ENCODE measurements around the gene BBX.
A peak's percentile ranks its signal among the peaks of the same experiment; 100 is the strongest.

The BBX gene

DNA sequence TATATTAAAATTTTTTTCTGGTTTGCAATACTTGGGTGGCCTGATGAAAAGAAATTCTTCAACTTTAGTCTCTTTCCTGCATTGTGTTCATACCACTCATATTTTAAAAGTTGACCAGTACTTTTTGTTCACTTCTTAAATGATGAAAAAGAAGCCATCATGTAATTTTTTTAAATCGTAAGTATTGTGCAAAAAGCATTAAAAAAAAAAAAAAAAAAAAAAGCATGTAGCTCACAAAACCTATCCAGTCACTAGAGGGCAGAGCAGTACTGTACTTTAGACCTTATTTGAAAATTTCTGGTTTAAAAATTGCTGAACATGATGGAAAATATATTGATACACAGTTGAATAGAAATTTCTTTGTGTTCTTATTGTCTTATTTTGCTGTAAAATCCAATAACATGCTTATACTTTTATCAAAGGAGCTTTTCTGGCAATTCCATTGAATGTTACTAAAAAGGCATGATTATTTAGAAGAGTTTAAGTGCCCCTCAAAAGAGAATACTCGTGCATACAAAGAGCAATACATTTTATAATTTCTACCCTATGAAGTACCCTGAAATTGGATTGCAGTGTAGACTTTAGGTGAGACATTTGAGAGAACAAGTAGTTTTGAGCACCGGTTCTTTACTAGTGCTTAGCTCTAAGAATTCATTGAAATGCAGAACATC lies 137.7 kb downstream of the BBX start:
- peak; percentile 41 for ATAC-seq (replicated peaks)
- peaks cover 4% of the 10 kb centered on the region for H3K36me3 Mint-ChIP-seq (ENCODE audit: insufficient read depth)
- no peak overlapping the region for H3K4me3 Mint-ChIP-seq
- DNase-seq = peak in 1 of 3 experiments; percentile 4
- H3K4me1 Mint-ChIP-seq (ENCODE audit: low read depth in 2 of 2) = peaks cover 9 to 32% of the 10 kb centered on the region in 2 donors
- no peak overlapping the region for H3K27ac Mint-ChIP-seq
- H3K27me3 Mint-ChIP-seq = no peaks in the 10 kb centered on the region
- no peaks in the 10 kb centered on the region for H3K9me3 Mint-ChIP-seq

DNA sequence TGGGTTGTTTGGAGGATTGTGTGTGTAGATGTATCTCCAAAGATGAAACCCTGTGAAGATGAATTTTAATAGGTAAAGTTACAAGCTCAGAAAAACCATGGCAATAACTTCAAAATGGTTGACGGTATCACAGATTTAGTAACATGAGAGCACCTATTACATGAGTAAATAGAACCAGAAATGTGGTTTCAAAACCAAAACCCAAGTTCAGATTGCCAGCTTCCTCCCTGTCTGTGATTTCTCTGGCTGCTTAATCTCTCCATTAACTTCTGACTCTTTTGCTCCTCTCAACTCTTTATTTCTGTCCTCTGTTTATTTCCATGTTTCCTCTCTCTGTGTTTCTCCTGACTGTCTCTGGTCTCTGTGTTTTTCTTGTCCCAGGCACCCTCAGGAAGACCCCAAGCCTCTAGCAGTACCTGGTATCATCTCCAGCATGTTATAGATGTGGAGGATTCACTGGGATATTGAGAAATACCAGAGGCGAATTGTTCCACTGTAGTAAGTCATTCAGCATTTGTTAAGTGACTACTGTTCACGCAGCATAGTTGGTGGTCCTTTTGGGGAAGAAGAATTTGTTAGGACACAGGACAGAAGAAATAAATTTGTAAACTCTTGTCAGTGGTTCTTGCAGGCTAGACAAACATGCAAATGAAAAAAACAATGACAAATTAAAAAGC lies 138.8 kb downstream of the BBX start:
- no peak for DNase-seq
- H3K9me3 Mint-ChIP-seq = no peaks in the 10 kb centered on the region
- H3K4me1 Mint-ChIP-seq (ENCODE audit: low read depth in 2 of 2) = peaks cover 12 to 32% of the 10 kb centered on the region in 2 donors
- peak overlapping the region; percentile 3 to 13 for H3K27ac Mint-ChIP-seq
- ATAC-seq (replicated peaks) = peak; percentile 75
- peak overlapping the region in 1 of 2 donors; percentile 5 for H3K4me3 Mint-ChIP-seq
- H3K27me3 Mint-ChIP-seq = no peaks in the 10 kb centered on the region
- peaks cover 4% of the 10 kb centered on the region for H3K36me3 Mint-ChIP-seq (ENCODE audit: insufficient read depth)

DNA sequence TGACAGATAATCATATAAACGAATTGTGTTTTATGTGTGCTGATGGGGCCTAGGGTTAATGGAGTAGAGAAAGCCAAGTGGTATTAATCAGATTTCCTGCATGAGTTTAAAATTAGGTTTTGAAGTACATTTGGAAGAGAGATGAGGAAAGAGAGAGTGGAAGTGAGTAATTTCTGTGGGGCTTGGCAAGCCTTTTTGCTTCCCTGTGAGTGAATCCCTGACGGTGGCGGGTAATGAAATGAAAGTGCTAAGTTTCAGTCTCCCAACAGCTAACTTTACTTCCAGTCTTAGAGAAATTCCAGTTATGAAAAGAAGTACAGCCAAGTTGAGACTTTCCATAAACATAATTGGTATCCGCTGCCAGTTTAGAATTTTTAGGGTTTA lies 139.4 kb downstream of the BBX start:
- Mint-ChIP-seq H3K4me1 (ENCODE audit: low read depth in 2 of 2) (peaks cover 11 to 32% of the 10 kb centered on the region in 2 donors), H3K4me3 (no peak overlapping the region), H3K36me3 (ENCODE audit: insufficient read depth) (peaks cover 4% of the 10 kb centered on the region), H3K27ac (peak overlapping the region in 1 of 2 donors; percentile 3), H3K27me3 (no peaks in the 10 kb centered on the region), H3K9me3 (no peaks in the 10 kb centered on the region)
- ATAC-seq (replicated peaks) = no peak
- DNase-seq = no peak

DNA sequence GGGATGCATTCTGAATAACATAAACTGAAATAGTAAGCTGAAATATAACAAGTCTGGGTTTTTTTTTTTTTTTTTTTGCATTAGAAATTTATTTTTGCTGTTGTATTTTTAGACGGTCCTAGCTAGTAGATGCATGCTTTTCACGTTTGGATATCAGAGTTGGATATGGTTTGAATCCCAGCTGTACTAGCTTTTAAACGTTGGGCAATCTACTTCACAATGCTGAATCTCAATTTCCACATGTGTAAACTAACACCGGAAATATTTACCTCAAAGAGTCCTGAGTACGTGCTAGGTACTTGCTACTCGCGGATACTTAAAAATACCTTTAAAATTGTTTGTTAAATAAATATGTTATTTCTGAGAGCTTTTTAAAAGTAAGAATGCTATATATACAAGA lies 139.8 kb downstream of the BBX start:
- Mint-ChIP-seq H3K27ac (no peak overlapping the region), H3K4me1 (ENCODE audit: low read depth in 2 of 2) (peaks cover 11 to 29% of the 10 kb centered on the region in 2 donors), H3K4me3 (no peak overlapping the region), H3K27me3 (no peaks in the 10 kb centered on the region), H3K9me3 (no peaks in the 10 kb centered on the region), H3K36me3 (ENCODE audit: insufficient read depth) (peaks cover 4% of the 10 kb centered on the region)
- ATAC-seq (replicated peaks) = no peak
- no peak for DNase-seq

DNA sequence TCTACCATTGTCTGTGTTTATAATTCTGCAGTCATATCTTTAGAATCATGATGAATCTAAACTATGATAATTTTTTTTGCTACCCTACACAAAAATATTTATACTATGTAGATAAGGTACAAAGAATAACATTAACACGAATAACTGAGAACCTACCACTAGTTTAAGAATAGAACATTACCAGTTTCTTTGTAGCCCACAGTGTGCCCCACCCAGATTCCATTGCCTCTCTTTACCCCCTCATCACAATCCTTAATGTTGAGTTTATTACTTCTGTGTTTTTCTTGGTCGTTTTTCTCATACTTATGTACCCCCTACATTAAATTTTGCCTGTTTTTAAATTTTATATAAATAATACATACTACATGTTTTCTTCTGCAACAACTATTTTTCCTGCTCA lies 140.5 kb downstream of the BBX start:
- no peak overlapping the region for H3K4me3 Mint-ChIP-seq
- no peaks in the 10 kb centered on the region for H3K27me3 Mint-ChIP-seq
- no peaks in the 10 kb centered on the region for H3K9me3 Mint-ChIP-seq
- H3K36me3 Mint-ChIP-seq (ENCODE audit: insufficient read depth) = peaks cover 4% of the 10 kb centered on the region
- peaks cover 13 to 32% of the 10 kb centered on the region in 2 donors for H3K4me1 Mint-ChIP-seq (ENCODE audit: low read depth in 2 of 2)
- ATAC-seq (replicated peaks) (no peak), DNase-seq (no peak)
- peak overlapping the region in 1 of 2 donors; percentile 62 for H3K27ac Mint-ChIP-seq

DNA sequence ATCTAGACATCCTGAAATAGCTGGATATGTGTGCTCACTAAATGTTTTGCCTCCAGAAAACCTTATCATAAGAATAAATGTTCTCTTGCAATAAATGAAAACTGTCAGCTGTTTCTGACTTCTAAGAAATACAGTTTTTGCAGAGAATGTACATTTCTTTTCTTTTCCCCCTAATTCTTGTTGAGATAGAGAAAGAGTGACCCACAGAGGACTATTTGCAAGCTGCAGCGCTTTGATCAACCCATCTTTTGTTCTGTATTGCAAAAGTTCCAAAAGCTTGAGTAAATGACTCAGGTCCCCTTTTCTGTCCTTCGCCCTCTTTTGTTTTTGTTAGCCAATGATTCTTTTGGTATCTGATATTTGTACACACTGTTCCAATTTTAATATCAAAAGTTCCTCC lies 141.9 kb downstream of the BBX start:
- H3K4me1 Mint-ChIP-seq (ENCODE audit: low read depth in 2 of 2) = peaks cover 13 to 35% of the 10 kb centered on the region in 2 donors
- no peaks in the 10 kb centered on the region for H3K27me3 Mint-ChIP-seq
- no peak overlapping the region for H3K4me3 Mint-ChIP-seq
- no peaks in the 10 kb centered on the region for H3K9me3 Mint-ChIP-seq
- H3K36me3 Mint-ChIP-seq (ENCODE audit: insufficient read depth) = peaks cover 4% of the 10 kb centered on the region
- ATAC-seq (replicated peaks) (no peak), DNase-seq (no peak)
- no peak overlapping the region for H3K27ac Mint-ChIP-seq

DNA sequence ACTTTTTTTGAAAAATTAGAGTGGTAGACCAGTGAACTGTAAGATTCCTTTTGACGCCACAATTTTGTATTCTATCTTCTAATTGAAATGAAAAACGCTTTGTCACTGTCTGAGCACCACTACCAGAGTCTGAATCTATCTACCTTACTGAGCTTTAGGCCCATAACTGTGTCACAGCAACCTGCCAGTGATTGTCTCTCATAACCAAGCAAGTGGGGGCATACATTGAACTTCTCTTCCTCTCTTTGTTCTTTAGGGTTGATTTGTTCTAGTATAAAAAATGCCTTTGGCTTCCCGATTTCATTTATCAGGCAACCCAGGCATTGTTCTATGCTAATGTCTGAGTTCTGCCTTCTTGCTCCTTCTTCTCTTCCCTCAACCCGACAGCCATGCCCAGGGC lies 142.6 kb downstream of the BBX start:
- ATAC-seq (replicated peaks) (no peak), DNase-seq (no peak)
- Mint-ChIP-seq H3K27me3 (no peaks in the 10 kb centered on the region), H3K27ac (peak overlapping the region in 1 of 2 donors; percentile 4), H3K36me3 (ENCODE audit: insufficient read depth) (peaks cover 4% of the 10 kb centered on the region), H3K4me3 (no peak overlapping the region), H3K9me3 (no peaks in the 10 kb centered on the region), H3K4me1 (ENCODE audit: low read depth in 2 of 2) (peaks cover 13 to 35% of the 10 kb centered on the region in 2 donors)

DNA sequence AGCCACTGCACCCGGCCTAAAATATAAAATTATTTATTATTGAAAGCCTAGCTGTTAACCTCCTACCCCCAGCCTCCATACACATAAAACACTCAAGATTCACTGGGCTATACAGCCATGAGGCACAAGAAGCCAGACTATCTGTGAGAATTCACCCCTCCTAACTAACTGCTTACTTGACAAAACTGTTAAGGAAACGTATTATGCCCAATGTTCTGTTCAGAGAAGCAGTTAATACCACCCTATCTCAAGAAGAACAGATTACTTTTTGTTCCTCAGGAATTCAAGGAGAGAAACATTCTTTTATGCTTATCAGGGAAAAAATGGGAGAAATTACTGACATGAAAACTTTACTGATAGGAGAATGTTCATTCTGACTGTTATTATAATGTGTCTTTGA lies 144.1 kb downstream of the BBX start:
- H3K36me3 Mint-ChIP-seq (ENCODE audit: insufficient read depth) = peaks cover 4% of the 10 kb centered on the region
- H3K4me1 Mint-ChIP-seq (ENCODE audit: low read depth in 2 of 2) = peaks cover 8 to 28% of the 10 kb centered on the region in 2 donors
- no peaks in the 10 kb centered on the region for H3K9me3 Mint-ChIP-seq
- H3K27me3 Mint-ChIP-seq = no peaks in the 10 kb centered on the region
- no peak for ATAC-seq (replicated peaks)
- no peak for DNase-seq
- no peak overlapping the region for H3K27ac Mint-ChIP-seq
- no peak overlapping the region for H3K4me3 Mint-ChIP-seq

DNA sequence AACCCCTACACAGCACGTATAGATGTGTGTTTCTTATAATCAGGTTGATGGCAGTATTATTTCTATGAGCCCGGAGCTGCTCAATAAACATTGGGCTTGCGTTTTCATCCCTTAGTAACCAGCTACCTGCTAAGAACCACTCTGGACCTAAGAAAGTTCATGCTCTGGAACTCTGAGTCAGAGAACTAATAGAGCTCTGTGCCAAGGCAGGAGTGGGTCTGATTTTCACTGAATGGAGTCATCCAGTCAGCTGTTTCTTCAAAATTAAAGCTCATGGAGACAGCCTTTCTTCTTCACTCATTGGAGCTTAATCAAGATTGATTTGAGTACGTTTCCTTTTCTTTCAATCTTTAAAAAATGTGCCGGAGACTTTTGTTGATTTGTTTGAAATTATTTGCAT lies 145.7 kb downstream of the BBX start:
- Mint-ChIP-seq H3K4me3 (no peak overlapping the region), H3K27ac (no peak overlapping the region)

DNA sequence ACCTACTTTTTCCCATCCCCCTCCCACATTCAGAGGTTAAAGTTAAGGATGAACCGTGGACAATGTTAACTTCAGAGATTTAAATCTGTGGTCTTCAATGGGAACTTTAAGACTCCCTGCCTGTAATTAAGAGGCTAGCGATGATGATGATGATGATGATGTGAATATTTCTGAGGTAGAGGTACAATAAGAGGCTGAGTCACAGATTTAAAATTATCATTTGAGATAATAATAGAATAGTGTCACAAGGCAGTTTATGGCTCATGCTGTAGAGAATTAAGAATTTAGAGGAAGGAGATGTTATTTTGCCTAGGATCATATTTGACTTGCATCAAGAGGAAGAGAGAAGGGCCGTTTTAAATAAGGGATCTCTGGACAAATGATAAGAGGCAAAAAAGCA lies 146.2 kb downstream of the BBX start:
- no peaks in the 10 kb centered on the region for H3K27me3 Mint-ChIP-seq
- H3K36me3 Mint-ChIP-seq (ENCODE audit: insufficient read depth) = peaks cover 2% of the 10 kb centered on the region
- no peak for ATAC-seq (replicated peaks)
- DNase-seq = no peak
- no peak overlapping the region for H3K27ac Mint-ChIP-seq
- H3K9me3 Mint-ChIP-seq = no peaks in the 10 kb centered on the region
- H3K4me3 Mint-ChIP-seq = no peak overlapping the region
- H3K4me1 Mint-ChIP-seq (ENCODE audit: low read depth in 2 of 2) = peaks cover 6 to 28% of the 10 kb centered on the region in 2 donors

More for the DNA sequence above, 145.7 kb downstream of the BBX start:
- Mint-ChIP-seq H3K4me1 (ENCODE audit: low read depth in 2 of 2) (peaks cover 6 to 31% of the 10 kb centered on the region in 2 donors), H3K27me3 (no peaks in the 10 kb centered on the region), H3K36me3 (ENCODE audit: insufficient read depth) (peaks cover 4% of the 10 kb centered on the region), H3K9me3 (no peaks in the 10 kb centered on the region)
- ATAC-seq (replicated peaks) (no peak), DNase-seq (no peak)

DNA sequence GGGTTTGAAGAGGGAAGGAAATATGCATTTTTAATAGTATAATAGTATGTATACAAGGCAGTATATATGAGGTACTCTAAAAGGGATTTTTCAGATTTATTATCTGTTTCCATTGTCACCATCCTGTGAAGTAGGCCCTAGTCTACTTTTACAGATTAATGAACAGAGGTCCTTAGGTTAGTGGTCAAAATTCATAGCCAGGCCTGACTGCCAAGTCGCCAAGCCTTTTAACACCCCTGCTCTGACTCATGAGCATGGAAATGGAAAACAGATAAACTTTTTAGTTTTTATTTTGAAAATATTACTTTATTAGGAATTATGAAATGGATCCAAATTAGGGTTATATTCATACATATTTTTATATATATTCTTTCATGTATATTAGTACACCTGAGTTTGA lies 146.9 kb downstream of the BBX start:
- H3K27ac Mint-ChIP-seq = no peak overlapping the region
- ATAC-seq (replicated peaks) (no peak), DNase-seq (no peak)
- no peaks in the 10 kb centered on the region for H3K36me3 Mint-ChIP-seq (ENCODE audit: insufficient read depth)
- H3K9me3 Mint-ChIP-seq = no peaks in the 10 kb centered on the region
- no peak overlapping the region for H3K4me3 Mint-ChIP-seq
- H3K4me1 Mint-ChIP-seq (ENCODE audit: low read depth in 2 of 2) = peaks cover 7 to 27% of the 10 kb centered on the region in 2 donors
- H3K27me3 Mint-ChIP-seq = no peaks in the 10 kb centered on the region

DNA sequence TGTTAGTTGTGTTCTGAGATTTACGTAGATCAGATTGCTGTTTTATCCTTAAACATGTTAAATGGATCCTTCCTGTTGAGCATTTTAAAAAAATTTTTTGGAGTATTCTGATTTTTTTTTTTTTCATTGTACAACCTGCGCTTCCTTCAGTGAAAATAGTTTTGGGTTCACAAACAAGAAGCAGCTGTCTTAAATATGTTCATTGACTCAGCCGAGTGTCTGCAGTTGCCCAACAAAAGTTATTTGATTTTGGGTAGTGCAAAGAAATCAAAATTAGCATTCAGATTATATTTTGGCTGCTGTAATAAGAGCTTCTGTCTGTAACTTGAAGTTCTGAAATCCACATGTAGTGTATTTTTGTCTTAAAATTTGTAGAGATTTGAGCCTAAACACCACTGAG lies 148.2 kb downstream of the BBX start:
- Mint-ChIP-seq H3K36me3 (ENCODE audit: insufficient read depth) (no peaks in the 10 kb centered on the region), H3K9me3 (no peaks in the 10 kb centered on the region), H3K27ac (no peak overlapping the region), H3K4me1 (ENCODE audit: low read depth in 2 of 2) (peaks cover 7 to 25% of the 10 kb centered on the region in 2 donors), H3K4me3 (no peak overlapping the region), H3K27me3 (no peaks in the 10 kb centered on the region)
- DNase-seq (no peak), ATAC-seq (replicated peaks) (no peak)

DNA sequence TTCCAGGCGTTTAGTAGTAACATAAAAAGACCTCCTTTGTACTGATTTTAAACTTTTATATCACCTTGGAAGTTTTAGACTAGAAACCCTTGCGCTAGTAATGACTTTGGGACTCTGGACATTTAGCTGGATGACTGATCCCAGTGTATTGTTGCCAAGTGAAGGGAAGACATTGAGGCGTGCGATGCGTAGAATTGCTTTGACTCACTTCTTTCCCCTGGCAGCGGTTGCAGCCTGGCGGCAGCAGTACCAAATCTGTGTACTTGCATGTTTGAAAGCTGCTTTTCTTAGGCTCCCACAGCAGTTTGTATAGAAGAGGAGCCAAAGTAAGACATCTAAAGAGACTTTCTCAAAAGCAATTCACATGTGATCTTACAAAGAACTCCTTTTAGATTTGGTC lies 151.6 kb downstream of the BBX start:
- Mint-ChIP-seq H3K27ac (peak overlapping the region in 1 of 2 donors; percentile 20), H3K36me3 (ENCODE audit: insufficient read depth) (no peaks in the 10 kb centered on the region), H3K27me3 (no peaks in the 10 kb centered on the region), H3K9me3 (no peaks in the 10 kb centered on the region), H3K4me1 (ENCODE audit: low read depth in 2 of 2) (peaks cover 9 to 20% of the 10 kb centered on the region in 2 donors), H3K4me3 (no peak overlapping the region)
- ATAC-seq (replicated peaks) (no peak), DNase-seq (no peak)

DNA sequence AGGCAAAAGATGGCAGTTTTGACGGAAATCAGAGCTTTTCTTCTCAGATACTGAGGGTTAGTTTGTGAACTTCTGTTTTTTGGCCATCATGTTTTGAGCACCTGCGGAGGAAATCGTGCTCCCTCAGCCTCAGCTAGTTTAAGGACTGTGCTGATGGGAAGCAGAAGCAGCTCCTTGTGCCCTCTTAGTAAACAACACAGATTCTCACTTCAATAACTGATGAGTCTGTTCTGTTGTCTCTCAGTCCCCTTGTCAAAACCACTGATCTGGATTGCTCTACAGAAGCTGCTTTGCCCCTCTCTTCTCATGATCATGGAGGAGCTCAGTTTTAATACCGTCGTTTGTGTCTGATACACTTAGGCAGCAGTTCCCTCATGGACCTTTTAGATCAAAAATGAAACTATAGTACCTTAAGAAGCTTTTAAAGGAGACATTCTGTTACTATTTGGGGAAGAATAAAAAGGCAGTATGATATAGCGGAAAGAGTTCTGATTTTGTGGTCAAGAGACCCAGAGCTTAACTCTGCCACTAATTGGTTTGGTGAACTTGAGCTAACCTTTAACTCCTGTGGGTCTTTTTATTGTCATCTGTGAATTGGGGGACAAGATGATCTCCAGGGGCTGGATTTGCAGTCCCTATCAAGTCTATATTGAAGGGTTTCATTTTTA lies 152.6 kb downstream of the BBX start:
- Mint-ChIP-seq H3K36me3 (ENCODE audit: insufficient read depth) (no peaks in the 10 kb centered on the region), H3K4me1 (ENCODE audit: low read depth in 2 of 2) (peaks cover 9 to 23% of the 10 kb centered on the region in 2 donors), H3K27ac (peak overlapping the region; percentile 20 to 46), H3K27me3 (no peaks in the 10 kb centered on the region), H3K4me3 (no peak overlapping the region), H3K9me3 (no peaks in the 10 kb centered on the region)
- ATAC-seq (replicated peaks) = no peak
- no peak for DNase-seq
